IPS DF 19.7 (cell line): ENCODE data around the gene EFHC1.

Experiments
- DNase-seq: peaks from one replicate; pipeline ENCODE4 v3.0.0-alpha.2; 2013; ENCODE audit warnings: low read depth, low spot score

The EFHC1 gene

DNA sequence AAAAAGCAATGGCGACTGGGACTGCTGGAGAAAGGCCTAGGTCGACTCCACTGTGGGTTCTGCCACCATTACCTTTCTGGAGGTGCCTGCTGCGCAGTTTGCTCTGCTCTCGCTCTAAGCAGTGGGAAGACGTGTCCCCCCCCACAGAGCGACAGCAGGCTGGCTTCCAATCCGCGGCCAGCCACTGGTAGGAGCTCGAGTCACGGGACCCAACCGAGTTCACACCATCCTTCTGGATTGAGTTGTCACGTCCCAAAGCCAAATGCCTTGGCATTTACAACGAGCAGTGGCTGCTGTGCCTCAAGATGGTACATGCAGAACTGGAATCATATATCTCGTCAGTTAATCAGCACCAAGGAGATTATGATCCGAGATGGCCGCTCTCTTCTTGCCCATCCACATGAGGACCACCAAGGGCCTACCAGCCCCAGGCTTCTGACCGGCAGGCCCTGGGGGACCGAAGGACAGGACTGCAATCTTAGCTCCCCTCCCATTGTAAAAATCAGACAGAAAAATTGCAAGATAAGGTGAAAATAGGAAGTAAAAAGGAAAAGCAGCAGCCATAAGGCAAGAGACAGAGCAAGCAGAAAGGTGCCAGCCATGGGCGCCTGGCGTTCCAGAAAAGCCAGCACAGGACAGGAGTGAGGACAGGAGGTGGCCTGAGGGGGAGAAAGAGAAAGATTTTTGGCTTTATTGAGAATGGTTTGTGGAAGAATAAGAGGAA lies 82.3 kb downstream of the EFHC1 start:
- no peak for DNase-seq

DNA sequence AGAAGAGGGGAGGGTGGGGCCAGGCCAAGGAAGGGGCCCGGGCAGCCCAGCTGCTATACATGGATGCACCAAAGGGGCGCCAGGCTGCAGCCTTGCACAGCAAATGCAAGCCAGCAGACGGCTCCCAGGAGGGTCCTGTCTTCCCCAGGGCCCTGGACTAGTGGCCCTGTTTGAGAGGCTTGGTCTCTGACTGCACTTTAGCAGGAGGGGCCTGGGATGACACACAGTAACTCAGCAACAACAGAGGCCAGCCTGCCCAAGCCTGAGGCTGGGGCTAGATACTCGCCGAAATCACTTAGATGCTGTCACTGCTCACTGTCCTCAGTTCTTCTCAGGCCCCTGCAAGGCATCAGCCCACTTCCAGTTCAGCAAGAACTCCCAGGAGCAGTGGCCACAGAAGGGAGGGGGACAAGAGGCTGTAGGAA lies 83.2 kb downstream of the EFHC1 start:
- DNase-seq, result no peak

DNA sequence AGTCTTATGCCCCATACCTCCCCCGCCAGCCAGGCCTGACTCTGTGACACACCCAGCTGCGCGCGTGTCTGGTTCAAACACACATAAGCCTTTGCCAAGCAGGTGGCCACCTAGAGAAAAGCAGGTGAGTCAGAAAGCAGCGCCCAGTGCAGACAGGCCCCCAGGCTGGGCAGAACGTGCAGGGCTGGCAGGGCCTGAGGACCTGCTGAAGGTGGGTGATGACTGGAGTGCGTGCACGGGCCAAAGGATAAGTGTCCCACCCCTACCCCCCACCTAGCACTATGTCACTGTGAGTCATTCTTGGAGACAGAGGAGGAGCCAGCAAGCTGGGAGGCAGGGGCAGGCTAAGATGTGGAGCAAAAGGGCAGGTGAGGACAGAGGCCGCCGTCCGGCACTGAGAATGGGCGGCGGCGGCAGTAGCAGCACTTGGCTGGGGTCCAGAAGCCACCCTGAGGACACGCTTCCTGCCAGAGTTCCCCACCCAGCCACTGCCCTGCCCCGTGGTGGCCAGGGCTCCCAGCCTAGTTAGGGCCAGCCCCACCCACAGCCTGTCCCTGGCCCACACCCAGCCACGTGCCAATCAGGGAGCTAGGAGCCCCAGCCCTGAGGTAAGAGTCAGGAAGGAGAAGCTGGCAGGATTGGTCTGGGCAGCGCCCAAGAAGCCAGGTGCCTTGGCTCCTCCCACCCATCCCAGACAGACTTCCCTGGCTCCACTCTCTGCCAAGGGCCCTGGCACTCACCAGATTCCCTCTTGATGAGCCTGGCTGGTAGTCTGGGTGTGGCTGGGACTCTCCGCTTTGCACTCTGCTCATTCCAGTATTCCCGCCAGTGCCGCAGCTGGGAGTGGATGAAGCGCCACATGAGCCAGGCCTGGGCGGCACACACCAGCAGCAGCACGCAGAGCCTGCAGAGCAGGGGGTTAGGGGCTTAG lies 84.0 kb downstream of the EFHC1 start:
- no peak for DNase-seq

DNA sequence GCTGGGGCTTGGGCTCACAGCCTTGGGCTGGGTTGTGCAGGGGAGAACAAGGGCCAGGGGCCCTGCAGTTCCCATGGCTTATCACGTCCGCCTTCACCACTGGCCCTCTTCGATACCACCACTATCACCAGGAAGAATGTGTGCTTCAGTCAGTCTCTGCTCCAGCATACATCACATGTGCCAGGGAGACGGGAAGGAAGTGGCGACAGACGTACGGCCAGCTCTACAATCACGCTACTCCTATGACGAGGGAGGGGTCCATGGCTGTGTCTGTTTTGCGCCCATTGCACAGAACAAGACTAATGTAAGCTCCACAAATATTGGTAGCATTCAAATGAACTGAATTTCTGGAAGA lies 84.6 kb downstream of the EFHC1 start:
- DNase-seq, result no peak

DNA sequence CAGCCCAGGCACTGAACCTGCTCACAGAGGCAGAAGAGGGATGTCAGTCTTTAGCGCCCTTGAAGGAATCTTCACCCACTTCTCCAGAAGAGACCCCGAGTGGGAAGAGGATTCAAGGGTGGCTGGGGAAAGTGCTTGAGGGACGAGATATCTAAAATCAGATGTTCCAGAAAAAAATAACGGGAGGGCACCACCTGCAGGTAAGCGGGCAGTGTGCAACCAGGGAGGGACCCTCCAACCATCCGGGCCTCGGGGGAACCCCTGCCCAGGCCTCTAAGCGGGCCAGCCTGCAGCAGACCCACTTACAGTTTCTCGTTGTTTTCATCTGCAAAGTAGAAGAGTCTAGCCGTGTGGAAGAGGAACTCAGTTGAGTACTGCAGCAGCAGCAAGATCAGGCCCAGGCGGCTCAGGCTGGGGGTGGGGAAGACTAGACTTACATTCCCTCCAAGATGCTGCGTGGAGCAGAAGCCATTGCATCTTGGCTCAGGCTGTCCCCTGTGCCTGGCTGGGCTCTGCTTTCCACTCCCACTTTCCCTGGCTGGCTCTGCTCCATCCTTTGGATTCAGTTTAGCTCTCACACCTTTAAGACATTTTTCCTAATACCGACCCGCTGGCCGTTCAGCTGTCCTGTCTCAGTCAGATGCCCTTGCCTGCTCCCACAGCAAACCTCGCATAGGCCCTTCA lies 85.7 kb downstream of the EFHC1 start:
- no peak for DNase-seq

DNA sequence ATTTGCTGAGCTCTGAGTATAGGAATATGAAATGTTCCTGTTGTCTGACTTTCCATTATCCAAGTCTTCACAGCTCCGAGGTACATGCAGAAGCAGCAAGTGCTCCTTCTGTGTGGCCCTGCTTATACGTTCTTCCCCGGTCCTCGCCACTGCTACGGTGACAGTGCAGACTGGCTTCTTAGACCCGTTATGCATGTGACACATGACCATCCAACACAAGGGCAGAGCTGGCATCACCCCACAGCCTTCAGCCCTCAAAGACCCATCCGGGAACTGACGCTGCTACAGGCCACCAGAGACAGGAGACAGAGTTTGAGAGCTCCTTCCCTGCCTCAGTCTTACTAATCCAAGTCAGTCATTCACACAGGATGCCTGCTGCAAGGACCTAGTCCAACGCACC lies 86.3 kb downstream of the EFHC1 start:
- DNase-seq, result no peak

DNA sequence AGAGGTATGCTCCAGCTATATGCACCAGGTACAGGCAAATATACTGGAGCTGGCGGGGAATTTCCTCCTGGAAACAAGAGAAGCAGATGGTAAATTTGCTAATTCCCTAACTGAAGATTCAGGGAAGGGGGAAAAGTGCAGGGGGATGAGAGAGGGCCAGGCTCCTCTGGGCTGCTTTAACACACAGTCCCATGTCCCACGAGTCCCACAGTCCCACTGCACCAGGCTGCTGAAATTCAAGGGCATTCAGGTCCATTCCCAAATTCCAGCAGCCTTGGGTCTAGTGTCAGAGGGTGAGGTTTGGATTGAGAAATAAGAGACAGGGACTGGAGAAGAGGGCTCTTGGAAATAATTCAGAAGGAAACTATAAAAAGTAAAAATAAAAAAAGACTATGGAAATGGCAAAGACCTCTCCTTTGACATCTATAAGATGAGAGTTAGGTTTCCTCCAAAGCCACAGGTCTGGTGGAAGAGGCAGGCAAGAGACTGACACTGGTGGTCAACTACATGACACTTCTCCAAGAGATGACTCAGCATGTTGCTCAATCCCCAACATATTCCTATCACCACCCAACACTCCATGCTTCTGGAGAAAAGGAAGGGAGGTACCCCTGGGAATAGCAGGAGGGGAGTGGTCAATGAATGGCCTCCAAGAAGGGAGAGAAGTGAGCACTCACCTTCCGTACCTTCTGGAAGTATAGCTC lies 87.6 kb downstream of the EFHC1 start:
- no peak for DNase-seq

DNA sequence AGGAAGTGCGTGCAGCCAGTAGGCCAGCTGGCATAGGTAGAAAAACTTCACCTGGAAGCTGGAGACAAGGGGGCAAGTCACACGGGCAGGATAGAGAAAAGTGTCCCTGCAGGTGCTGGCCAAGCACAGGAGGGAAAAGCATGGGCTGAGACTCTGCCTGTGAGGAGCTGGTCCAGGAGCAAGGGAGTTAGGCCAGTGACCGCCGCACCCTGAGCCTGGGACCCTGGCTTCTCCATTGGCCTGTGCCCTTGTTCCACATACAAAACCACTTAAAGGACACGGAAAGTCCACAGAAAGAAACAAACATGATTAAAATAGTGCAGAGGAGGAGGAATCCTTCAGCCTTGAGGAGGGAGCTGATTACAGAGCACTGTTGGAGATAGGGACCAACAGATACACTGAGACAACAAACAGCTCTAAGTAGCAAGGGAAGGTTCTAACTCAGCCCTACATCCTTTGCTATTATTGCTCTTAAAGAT lies 88.2 kb downstream of the EFHC1 start:
- DNase-seq, result no peak

DNA sequence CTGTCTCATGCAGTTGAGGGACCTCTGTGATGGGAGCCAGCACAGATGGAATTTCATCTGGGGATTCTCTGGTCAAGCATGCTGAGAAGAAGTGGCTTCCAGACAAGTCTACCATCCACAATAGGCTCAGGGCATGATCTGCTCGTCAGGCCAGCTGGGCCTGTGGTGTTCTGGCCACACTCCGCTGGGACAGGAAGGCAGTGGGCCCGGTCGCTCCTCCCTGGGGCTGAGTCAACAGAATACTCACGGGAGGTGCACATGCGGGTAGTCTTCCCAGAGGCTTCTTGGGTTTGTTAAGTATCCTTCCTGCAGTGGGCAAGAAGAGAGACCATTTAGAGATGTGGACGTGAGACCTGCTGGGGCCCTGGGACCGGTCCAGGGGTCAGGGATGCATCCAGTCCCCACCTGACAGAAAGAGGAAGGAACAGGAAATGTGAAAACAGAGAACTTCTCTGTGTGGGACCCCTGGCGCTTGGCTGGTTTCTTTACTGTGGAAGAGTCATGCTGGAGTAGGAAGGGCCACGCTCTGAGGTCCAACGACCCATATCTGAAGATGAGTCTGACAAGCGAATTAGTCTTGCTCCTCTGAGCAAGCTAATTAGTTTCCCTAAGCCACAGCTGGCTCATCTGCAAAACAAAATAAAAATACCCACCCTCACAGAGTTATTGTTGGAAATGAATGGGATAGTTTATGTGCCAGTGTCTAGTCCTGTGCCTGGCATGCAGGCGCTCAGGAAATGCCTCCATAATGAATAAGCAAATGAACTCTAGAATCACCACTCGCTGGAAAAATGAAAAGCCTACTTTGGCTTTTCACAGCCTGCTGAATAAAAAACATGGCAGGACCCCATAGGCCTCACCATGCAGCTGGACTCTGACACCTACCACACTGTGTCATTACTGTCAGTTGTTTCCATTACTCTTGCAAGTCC lies 89.4 kb downstream of the EFHC1 start:
- no peak for DNase-seq

DNA sequence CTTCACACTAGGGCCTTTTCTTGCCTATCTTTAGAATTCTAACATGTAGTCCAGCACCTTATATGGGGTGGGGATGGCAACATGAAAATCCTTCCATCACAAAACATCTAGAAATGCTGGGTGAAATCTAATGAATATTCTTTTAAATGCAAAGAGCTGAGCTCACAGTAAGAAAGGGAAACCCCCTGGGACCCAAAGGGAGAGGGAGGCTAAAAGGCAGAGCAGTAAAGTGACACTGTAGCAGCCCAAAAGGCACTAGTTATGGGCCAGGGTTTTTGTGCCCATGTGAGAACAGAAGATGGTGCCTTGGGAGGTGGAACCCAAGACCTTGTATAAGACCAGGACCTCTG lies 90.0 kb downstream of the EFHC1 start:
- no peak for DNase-seq

DNA sequence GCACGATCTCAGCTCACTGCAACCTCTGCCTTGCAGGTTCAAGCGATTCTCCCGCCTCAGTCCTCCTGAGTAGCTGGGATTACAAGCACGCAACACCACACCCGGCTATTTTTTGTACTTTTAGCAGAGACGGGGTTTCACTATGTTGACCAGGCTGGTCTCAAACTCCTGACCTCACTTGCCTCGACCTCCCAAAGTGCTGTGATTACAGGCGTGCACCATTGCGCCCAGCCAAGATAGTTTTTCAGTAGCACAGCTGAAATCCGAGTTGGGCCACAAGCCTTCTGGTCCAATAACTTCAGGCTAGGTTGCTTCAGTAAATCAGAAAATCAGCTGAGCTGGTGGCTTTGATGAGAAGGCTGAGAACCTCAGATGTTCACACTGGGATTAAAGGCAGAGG lies 91.0 kb downstream of the EFHC1 start:
- DNase-seq, result no peak

DNA sequence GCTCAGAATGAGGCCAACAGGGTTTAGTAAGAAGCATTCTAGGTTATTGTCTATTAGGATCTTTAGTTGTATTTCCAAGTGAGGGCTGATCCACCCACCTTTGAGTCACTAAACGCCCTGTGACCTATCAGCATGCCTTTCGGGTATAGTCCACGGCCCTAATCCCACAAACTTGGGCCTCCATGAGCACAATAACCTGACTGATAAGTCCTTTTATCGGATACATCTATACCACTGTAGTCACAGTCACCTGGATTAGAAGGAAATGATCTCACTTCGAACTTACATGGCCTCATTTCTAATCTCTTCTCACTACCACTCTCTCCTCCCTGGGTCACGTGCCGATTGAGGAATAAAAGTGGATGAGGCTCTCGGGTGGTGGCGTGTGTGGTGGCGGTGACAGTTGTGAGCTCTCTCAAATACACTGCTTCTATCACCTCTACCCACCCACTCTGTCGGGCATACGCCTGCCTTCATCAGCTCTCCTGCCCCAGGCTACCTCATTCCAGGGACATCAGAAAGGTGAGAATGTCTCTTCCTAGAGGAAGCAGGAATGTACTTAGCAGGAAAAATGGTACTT lies 91.5 kb downstream of the EFHC1 start:
- DNase-seq, result no peak

DNA sequence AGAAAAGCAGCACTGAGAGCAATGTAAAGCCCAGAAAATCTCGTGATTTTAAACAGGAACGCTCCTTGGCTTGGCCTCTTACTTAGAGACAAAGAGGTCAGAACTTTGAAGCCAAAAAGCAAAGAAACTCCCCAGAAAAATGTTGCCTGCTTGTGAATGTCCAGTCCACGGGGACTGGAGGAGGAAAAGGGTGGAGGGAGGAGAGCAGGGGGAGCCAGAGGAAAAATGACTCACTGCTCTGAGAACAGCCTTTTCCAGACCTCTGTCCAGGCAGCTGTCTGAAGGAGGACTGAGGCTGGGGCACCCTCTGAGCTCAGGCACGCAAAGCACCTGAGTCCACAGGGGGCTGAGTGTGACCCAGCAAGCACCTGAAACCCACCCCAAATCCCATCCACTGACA lies 92.1 kb downstream of the EFHC1 start:
- no peak for DNase-seq

DNA sequence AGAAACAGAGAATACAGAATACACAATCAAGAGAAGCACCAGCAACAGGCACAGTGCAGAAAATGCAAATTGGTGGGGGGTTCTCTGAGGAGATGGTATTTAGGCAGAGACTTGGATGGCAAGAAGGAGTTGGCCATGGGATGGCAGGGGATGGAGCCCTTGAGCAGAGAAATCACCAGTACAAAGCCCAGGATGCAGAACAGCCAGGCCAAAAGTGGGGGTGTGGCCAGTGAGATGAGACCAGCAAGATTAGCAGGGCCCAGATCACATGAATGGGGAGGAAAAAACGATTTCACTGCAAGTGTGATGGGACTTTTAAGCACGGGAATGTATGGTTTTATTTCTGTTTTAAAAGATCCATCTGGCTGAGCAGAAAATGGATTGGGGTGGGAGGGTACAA lies 93.3 kb downstream of the EFHC1 start:
- DNase-seq, result no peak

DNA sequence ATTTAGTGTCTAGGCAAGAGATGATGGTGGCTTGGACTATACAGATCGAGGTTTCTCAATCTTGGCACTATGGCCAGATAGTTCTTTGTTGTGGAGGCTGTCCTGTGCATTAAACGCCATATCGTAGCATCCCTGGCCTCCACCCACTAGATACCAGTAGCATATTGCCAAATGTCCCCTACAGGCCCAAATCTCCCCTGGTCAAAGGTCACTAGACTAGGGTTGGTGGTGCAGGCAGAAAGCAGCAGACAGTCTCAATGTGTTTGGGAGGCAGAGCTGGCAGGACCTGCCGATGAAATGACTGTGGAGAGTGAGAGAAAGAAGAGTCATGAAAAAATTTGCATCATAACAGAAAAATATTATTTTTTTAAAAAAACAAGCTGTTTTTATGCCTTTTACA lies 93.8 kb downstream of the EFHC1 start:
- no peak for DNase-seq

DNA sequence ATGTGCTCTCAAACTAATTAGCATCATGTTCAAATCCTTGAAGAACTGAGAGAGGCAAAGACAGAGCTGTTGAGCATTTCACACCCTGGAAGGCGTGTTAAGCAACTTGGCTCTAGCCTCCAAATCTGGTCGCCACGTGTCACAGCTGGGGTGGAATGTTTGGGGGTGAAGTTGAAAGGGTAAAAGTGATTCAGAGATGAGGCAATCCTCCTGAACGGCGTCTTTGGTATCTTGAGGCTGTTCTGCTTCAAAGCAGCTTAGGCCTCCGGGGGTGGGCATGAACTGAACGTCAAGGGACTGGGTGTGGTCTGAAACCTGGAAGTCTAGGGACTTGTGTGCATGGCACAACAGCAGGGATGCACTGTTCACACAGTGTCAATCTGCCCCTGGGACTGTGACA lies 94.4 kb downstream of the EFHC1 start:
- DNase-seq, result no peak

DNA sequence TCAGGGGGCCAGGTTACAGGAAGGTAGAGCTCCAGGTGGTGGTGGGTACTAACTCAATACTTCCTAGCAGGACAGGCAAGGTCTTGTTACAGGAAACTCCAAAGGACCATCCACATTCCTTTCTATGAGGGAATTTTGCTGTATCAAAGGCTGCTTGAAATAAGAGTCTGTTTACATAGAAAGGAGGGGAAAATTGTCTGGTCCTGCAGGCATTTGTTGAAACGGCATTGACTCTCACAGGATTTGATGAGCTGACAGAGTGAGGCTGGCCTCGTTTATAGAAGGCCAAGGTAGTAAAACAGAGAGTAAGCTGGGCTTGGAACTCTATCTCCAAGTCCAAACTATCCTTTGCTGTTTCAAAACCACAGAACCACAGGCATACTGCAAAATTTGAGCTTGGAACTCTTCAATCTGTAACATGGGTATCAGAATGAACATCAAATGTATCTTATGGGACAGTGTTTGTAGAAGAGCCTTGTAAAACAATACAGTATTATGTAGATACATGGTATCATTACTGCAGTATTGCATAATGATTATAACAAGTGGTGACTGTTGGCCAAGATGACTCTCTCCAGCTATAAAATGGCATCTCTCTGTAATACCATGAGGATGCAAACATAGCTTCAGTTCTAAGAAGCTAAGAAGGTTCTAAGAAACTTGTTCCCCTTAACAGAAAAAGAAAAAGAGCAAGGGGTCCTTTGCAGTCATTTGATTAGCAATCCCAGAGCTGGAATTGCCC lies 95.2 kb downstream of the EFHC1 start:
- DNase-seq, result no peak

DNA sequence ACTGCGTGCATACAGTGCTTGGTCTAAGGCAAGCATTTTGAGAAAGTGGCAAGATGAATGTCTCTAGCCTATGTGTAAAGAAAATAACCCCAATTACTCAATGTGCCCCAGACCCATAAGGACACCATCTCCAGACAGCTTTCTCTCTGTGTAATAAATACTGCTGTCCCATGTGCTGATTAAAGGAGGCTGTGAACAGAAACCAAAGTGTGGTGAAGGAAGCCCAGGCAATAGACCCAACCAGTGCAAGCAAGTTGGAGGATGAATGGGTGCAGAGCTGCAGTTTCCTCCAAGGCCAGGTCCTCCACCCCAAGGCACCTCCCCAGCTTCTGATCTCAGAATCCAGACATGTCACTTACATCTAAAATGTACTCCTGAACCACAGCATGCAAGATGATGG lies 96.1 kb downstream of the EFHC1 start:
- no peak for DNase-seq

DNA sequence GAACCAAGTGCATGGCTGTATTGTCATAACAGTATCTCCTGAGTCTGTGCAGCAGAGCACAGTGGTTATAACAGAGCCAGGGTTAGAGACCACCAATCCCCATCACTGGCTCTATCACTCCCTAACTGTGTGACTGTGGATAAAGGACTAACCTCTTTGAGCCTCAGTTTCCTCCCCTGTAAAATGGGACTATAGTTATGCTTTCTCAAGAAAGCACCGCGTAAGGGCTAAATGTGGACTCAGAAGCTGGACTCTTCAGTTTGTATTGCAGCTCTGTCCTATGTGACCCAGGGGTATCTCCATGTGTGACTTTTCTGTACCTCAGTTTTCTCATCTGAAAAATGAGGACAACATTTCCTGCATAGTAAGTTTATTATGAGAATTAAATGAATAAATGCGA lies 96.8 kb downstream of the EFHC1 start:
- DNase-seq, result no peak
